ENCODE data around the gene MT3. TPM values are rescaled to one million over a fixed set of nuclear protein-coding genes. Genes with fewer than 3 reads are reported as not detected.

The MT3 gene
- not detected in 2 replicates for total RNA-seq

DNA sequence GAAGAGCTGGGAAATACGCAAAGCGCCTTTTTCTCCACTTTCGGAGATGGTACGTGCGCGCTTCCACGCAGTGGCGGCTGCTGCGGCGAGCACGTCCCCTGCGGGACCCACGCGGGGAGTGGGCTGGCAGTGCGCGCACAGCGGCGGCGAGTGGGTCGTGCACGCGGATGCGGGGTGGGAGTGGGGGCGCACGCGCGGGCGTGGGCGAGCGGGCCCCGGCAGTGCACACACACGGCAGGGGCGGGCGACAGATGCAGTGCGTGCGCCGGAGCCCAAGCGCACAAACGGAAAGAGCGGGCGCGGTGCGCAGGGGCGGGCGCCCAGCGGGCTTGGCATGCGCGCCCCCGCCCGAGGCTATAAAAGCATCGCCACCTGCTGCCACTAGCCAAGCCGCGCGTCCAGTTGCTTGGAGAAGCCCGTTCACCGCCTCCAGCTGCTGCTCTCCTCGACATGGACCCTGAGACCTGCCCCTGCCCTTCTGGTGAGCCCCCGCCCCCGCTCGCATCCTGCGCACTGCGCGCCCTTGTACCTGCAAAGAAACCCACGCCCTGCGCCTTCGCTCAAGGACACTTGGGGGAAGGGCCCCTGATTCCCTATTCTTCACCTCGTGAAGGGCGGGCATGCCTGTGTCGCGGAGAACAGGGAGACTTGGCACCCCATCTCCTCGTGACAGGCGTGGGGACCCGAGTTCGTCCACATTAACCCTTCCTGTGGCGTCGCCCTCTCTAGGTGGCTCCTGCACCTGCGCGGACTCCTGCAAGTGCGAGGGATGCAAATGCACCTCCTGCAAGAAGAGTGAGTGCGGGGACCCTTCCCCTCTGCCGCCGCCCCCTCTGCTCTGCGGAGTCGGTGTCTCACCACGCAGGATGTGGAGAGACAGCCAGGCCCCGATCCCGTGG, at the start of gene MT3:
MT3 (plus strand) TSS at position 388 of the 899 bp plus-strand sequence; CDS start at position 451, 63 bp downstream.

DNA sequence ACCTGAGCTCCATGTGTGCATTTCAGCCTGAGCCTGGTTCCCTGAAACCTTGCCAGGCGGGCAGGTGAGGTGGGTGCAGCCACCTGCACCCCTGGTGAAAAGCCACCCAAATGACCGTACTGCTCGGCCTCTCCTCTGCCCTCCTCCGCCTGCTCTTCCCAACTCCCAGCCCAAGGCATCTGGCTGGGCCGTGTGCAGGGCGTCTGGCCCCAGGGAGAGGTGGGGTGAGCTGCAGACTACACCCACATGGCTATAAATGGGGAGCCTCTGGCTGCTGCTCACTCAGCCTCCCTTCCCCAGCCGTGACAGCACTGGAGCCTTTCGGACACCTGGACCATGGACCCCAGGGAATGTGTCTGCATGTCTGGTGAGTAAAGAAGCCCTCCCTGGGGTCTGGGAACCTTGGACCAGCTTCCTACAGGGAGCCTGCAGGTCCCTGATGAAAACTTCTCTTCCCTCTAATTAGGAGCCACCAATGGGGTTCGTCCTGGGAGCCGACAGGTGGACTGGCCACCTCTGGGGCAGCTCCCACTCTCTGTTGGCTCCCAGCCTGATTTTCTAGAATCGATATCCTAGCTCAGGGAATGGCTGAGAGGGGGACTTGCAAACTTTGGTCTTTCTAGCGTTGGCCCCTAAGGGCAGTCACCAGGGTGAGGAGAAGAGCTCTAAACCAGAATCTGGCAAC, 24.4 kb upstream of the MT3 start, which contains the start of gene MT4:
MT4 (plus strand) TSS at position 281 of the 685 bp plus-strand sequence; CDS start at position 337, 56 bp downstream.

GRCh38 chr16:56608043-56608875, 18.9 kb downstream of the MT3 start, which contains the start of gene MT2A:
Gene MT2A (plus strand): TSS chr16:56608584. CDS start chr16:56608656, 72 bp downstream.

GRCh38 chr16:56625140-56625942, 36.0 kb downstream of the MT3 start, which contains the start of gene MT1E:
Gene MT1E (plus strand): TSS chr16:56625781. CDS start chr16:56625852, 71 bp downstream.

DNA sequence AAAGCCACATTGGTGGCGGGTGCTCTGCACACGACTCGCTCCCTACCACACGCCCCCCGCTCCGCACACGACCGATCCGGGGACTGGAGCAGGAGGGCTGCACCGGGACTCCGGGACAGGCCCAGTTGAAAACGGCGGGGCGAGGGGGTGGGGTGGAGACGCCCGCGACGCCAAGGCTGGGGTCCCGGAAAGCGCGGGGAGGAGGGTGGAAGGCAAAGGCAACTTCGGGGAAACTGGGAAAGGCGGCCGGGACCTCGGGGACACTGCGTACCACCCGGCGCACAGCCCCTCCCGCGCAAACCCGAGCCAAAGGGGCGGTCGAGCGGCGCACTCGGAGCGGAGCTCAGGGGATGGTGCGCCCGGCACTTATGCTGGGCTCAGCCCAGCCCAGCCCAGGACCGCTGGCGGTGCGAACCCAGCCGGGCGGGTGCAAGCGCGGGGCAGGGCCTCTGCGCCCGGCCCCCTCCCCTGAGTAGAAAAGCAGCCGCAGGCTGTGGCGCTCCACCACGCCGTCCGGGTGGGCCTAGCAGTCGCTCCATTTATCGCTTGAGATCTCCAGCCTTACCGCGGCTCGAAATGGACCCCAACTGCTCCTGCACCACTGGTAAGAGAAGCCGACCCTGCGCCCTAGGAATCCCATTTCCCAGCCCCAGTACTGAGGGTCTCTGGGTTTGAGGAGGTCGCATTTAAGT, 43.0 kb downstream of the MT3 start, which contains the start of gene MT1M:
MT1M (plus strand) TSS at position 504 of the 692 bp plus-strand sequence; CDS start at position 577, 73 bp downstream.

GRCh38 chr16:56637814-56638750, 48.8 kb downstream of the MT3 start, which contains the start of gene MT1A:
Gene MT1A (plus strand): TSS chr16:56638666. CDS start chr16:56638739, 73 bp downstream.

Other genes with a start within 250 kb of the MT3 start
- 246 and 344 TPM in 2 replicates for gene AMFR, start 164.0 kb upstream of the MT3 start, total RNA-seq
- gene NUDT21, start 138.2 kb upstream of the MT3 start, total RNA-seq = 45.9 and 57.4 TPM in 2 replicates
- gene OGFOD1, start 138.0 kb upstream of the MT3 start, total RNA-seq = 51.5 and 56.7 TPM in 2 replicates
- gene BBS2, start 69.5 kb upstream of the MT3 start, total RNA-seq = 80.1 and 110 TPM in 2 replicates
- gene MT4, start 24.5 kb upstream of the MT3 start, total RNA-seq = not detected in 2 replicates
- 36.7 and 117 TPM in 2 replicates for gene MT2A, start 19.1 kb downstream of the MT3 start, total RNA-seq
- 129 and 231 TPM in 2 replicates for gene MT1E, start 36.3 kb downstream of the MT3 start, total RNA-seq
- 2.8 and 3.9 TPM in 2 replicates for gene MT1M, start 43.1 kb downstream of the MT3 start, total RNA-seq
- gene MT1A, start 49.1 kb downstream of the MT3 start, total RNA-seq = 1.4 TPM in 1 of 2 replicates, not detected in the other
- not detected in 2 replicates for gene MT1B, start 62.4 kb downstream of the MT3 start, total RNA-seq
- not detected in 2 replicates for gene MT1F, start 68.4 kb downstream of the MT3 start, total RNA-seq
- gene MT1G, start 78.5 kb downstream of the MT3 start, total RNA-seq = not detected in 2 replicates
- gene MT1H, start 80.3 kb downstream of the MT3 start, total RNA-seq = not detected in 2 replicates
- 24.3 and 45.7 TPM in 2 replicates for gene MT1X, start 92.9 kb downstream of the MT3 start, total RNA-seq
- 38.7 and 40.7 TPM in 2 replicates for gene NUP93, start 140.6 kb downstream of the MT3 start, total RNA-seq